GM10847 (cell line): ENCODE results near the gene TADA3.

Experiments used
- POLR2A ChIP-seq: IDR thresholded peaks from 2 replicates; pipeline ENCODE4 v1.6.1; 2011; ENCODE audit not compliant: insufficient read length; ENCODE audit errors: extremely low read depth

TADA3 gene

DNA sequence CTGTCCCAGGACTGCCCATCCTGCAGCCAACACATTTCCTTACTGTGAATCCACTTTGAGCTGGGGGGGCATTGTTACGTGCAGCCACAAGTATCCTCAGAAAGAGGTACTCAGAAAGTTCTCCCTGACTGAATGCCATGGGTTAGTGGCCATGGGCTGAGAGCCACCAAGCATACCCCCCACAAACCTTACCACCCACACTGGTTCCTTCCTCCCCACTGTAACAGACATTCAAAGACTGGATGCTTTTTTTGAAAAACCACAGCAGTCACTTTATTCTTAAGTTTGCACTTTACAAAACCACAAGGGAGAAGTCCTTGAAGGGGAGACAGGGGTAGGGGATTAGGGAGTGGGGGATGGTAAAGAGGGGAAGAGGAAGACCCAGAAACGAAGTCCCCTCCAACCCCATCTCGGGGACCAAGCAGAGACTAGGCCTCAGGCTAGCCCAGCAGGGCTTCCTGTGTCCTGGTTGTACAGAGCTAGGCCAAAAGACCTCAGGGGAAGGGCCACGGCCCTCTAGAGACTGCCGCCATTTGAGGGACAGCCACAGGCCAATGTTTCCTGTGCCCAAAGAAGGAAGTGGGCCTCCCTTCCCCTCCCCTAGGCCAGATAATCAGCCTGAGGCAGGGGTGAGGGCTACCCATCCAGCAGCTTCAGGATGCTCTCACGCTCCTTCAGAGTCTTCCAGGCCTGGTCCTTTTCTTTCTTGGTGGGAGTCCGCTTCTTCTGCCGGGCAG is 12.4 kb downstream of the TADA3 start:
- TF ChIP-seq POLR2A, result no peak

GRCh38 chr3:9779075-9779593 is 13.1 kb downstream of the TADA3 start:
- no peak for TF ChIP-seq POLR2A

DNA sequence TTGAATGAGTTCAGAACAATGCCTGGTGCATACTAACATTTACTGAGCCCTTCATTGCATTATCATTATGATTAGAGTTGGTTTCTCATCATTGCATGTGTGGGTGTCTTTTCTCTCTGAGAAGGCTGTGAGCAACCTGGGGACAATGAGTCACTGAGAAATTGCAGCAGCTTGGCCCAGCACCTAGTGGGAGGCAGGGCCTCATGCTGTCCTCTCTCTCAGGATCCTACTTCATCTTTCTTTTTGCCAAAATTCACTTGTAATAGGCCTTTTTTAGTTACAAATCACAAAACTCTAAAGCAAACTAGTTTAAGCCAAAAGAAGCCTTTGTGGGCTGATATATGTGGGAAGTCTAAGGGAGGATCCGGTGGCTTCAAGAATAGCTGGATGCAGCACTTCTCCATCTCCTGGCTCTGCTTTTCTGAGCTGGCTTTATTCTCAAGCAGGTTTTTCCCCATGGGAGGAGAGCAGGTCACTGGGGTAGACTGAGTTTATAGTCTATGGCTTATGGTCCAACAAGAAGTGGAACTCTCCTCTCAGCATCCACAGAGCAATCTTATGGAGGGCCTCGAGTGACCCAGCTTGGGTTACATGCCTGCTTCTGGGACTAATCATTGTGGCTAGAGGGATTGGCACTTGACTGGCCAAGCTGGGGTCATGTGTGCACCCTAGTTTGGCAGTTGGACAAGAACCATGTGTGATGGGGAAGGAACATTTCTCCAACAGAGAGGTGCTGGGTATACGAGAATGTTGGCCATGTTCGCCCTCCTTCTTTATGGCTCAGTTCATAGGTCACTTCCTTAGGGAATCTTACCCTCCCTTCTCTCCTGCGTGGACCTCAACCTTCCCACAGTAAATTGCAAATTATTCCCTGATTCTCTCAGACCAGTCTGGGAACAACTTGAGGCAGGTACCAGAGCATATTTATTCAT is 13.9 kb downstream of the TADA3 start:
- TF ChIP-seq POLR2A, result no peak

DNA sequence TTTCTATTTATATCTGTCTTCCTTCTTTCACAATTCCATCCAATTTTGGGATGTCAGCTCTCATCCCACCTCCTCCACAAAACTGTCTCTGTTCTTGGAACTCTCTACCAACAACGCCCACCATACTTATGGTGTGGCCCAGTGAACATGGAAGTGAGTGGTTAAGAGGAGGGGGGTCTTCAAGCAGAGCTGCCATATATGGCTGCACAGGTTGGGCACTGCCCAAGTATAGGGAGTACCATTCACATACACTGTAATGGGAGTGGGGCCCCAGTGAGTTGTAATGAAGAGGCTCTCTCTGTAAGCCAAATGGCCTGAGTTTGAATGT is 14.6 kb downstream of the TADA3 start:
- TF ChIP-seq POLR2A, result no peak

DNA sequence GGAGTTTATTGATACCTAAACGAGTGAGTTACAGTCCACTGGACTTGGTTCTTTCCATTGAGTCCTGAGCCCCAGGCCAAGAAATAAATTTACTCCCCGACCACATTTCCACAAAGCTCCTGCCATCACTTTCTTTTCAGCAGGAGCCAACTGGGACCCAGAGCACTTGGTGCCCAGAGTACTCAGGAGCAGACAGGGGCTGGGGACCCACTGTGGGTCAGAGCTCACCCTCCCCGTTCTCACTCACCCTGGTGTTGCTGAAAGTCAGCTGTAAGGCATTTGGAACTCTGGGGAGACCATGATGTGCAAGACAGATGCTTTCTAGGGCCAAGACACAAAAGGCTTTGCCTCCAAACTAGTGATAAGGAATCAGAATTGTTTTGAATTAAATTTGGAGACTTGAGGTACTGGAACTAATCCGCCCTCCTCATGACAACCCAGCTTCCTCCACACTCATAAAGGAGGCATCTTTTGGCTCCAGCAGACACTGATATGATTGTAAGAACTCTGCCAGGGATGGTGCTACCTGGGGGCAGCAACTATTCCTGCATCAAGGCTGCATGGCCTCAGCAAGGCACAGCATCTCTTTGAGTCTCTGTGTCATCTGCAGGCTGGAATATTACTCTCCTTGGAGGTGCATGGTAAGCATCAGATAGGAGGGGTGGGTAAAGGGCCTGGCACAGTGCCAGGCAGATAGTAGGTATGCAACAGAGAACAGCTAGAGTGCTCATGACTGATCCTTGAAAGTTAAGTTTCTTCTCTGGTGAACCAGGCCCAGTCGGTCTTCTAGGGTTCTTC is 15.2 kb downstream of the TADA3 start:
- TF ChIP-seq POLR2A, result no peak

- no peak for TF ChIP-seq POLR2A
Measured at GRCh38 chr3:9770276-9770812, 21.9 kb downstream of the TADA3 start.

GRCh38 chr3:9769426-9770275 is 22.6 kb downstream of the TADA3 start, which contains the start of gene CAMK1:
TSS of gene CAMK1 (minus strand) at chr3:9769947. CDS start at chr3:9767749, 2,198 bp downstream.
- TF ChIP-seq POLR2A, result no peak

DNA sequence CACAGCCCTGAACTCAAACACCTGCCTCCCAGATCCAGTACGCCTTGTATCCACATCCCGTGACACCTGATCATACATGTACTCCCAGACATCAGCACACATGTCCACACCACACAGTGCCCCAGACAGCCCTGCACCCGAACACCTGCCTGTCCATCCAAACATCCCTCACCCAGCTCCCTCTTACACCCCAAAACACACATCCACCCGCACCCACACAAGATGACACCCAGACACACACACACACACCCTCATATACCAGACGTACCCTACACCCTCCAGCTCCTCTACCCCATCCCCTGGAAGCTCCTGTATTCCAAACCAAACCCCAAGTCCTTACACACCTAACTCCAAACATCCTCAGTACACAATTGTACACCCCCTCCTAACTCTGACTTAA is 23.3 kb downstream of the TADA3 start:
- no peak for TF ChIP-seq POLR2A

- TF ChIP-seq POLR2A, result no peak
Measured at GRCh38 chr3:9768141-9768775, 24.0 kb downstream of the TADA3 start.

GRCh38 chr3:9767418-9767817 is 24.9 kb downstream of the TADA3 start:
- no peak for TF ChIP-seq POLR2A

GRCh38 chr3:9765865-9766264 is 26.4 kb downstream of the TADA3 start:
- no peak for TF ChIP-seq POLR2A

DNA sequence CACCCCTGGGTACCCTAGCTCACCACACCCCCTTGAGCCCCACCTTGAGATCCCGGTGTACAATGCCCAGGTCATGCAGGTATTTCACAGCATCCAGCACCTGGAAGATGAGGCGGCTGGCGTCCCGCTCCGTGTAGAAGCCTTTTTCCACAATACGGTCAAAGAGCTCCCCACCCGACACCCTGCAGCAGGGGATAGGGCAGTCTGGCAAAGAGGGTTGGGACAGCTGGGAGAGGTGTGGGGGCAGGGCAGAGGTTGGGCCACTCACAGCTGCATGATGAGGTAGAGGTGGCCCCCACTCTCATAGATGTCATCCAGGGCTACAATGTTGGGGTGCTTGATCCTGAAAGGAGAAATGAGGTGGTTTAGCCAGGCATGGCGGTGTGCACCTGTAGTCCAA is 29.4 kb downstream of the TADA3 start:
- no peak for TF ChIP-seq POLR2A

DNA sequence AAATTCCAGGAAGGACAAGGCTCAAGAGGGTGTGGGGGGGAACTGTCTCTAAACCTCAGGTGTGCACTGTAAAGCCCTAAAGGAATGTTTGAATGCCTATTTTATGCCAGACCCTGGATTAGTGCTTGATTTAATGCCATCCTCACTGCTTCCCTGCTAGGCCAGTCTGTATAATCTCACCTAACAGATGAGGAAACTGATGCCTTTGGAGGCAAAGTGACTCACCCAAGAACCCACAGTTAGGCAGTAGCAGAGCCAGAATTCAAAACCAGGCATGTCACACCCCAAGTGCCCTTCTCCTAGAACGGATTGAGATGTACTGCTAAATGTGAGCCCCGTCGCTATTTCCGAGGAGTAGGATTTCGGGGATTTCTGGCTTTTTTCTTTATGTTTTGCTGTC is 30.4 kb downstream of the TADA3 start:
- no peak for TF ChIP-seq POLR2A
